Activated CD4-positive, alpha-beta memory T cell treated with anti-CD3 and anti-CD28 coated beads for 36 hours (primary cell): Measurements from ENCODE around the gene LRRC8C. TPM values are rescaled to one million over a fixed set of nuclear protein-coding genes. Genes with fewer than 3 reads are reported as not detected.

Experiments used
- CTCF ChIA-PET: fragments of 350-600 bp; sonication (Branson Sonifier 250); formaldehyde crosslinking; loops from one replicate; lab custom pipeline; 2021; ENCODE audit warnings: antibody characterized with exemption, inconsistent platforms; lab: Charles Lee
- POLR2A ChIA-PET: fragments of 350-600 bp; sonication (Branson Sonifier 250); formaldehyde crosslinking; loops from one replicate; lab custom pipeline; 2021; ENCODE audit warnings: antibody characterized with exemption; lab: Charles Lee
- DNase-seq: peaks from one replicate; pipeline ENCODE4 v3.0.0-alpha.2; 2020
- H3K27ac Mint-ChIP-seq: one replicate; pipeline ENCODE4 v1.8.0; 2021; ENCODE audit warnings: mixed read lengths
- H3K27me3 Mint-ChIP-seq: one replicate; pipeline ENCODE4 v1.8.0; 2021; ENCODE audit warnings: mixed read lengths
- H3K36me3 Mint-ChIP-seq: one replicate; pipeline ENCODE4 v1.8.0; 2021; ENCODE audit warnings: mixed read lengths
- H3K4me1 Mint-ChIP-seq: one replicate; pipeline ENCODE4 v1.8.0; 2021; ENCODE audit warnings: low read depth, mixed read lengths
- H3K4me3 Mint-ChIP-seq: one replicate; pipeline ENCODE4 v1.8.0; 2021; ENCODE audit warnings: mild to moderate bottlenecking, mixed read lengths
- H3K9me3 Mint-ChIP-seq: one replicate; pipeline ENCODE4 v1.8.0; 2021; ENCODE audit warnings: mixed read lengths
- intact Hi-C: fragments of 100-400 bp; cut with micrococcal nuclease; formaldehyde crosslinking; loops from one replicate; pipeline ENCODE4 v1.15.1; 2023
- total RNA-seq, 2 experiments: library from RNA; stranded (reverse); gene quantifications; one replicate each; pipeline ENCODE4 v1.2.3, GENCODE V29; 2021

Gene LRRC8C
- total RNA-seq, 2 experiments from 2014 or later: 36.4 to 40.4 TPM

GRCh38 chr1:89670711-89671110 lies 37.8 kb downstream of the LRRC8C start:
- peak overlapping the region; percentile 18 for H3K4me3 Mint-ChIP-seq
- peaks cover 13% of the 10 kb centered on the region for H3K36me3 Mint-ChIP-seq
- ChIA-PET POLR2A (interaction anchor here (1.1 to 1.6 kb wide), 4 partner anchors 9 to 93 kb away, joined by 4 to 5 read pairs (median 4); no protein-coding TSS in a partner anchor), CTCF (interaction anchor here (1.0 to 2.7 kb wide), 10 partner anchors 9 to 187 kb away, joined by 3 to 13 read pairs (median 4); no protein-coding TSS in a partner anchor)
- H3K27ac Mint-ChIP-seq: peak overlapping the region; percentile 69
- no peak for DNase-seq
- no peaks in the 10 kb centered on the region for H3K9me3 Mint-ChIP-seq
- intact Hi-C loops: loop anchor here (1.0 to 5.0 kb wide), 2 partner anchors 49 to 148 kb away; partner anchors contain the start of gene LRRC8B
- no peaks in the 10 kb centered on the region for H3K27me3 Mint-ChIP-seq
- peaks cover 96% of the 10 kb centered on the region for H3K4me1 Mint-ChIP-seq

- ChIA-PET CTCF (interaction anchor here (0.6 to 2.7 kb wide), 9 partner anchors 18 to 505 kb away, joined by 3 to 13 read pairs (median 6); no protein-coding TSS in a partner anchor), POLR2A (no interaction called here)
- DNase-seq: no peak
- H3K4me3 Mint-ChIP-seq: no peak overlapping the region
- H3K27me3 Mint-ChIP-seq: no peaks in the 10 kb centered on the region
- H3K36me3 Mint-ChIP-seq: peaks cover 16% of the 10 kb centered on the region
- peak overlapping the region; percentile 69 for H3K27ac Mint-ChIP-seq
- H3K4me1 Mint-ChIP-seq: peaks cover 94% of the 10 kb centered on the region
- intact Hi-C loops: loop anchor here (1.0 to 5.0 kb wide), 2 partner anchors 36 to 150 kb away; partner anchors contain the start of gene LRRC8B
- H3K9me3 Mint-ChIP-seq: no peaks in the 10 kb centered on the region
Observed at GRCh38 chr1:89671775-89672488, 39.0 kb downstream of the LRRC8C start.

- Mint-ChIP-seq H3K27me3 (no peaks in the 10 kb centered on the region), H3K4me3 (no peak overlapping the region), H3K27ac (peak overlapping the region; percentile 69), H3K9me3 (no peaks in the 10 kb centered on the region), H3K36me3 (peaks cover 18% of the 10 kb centered on the region), H3K4me1 (peaks cover 94% of the 10 kb centered on the region)
- POLR2A ChIA-PET: no interaction called here
- DNase-seq: no peak
- CTCF ChIA-PET: interaction anchor here (0.6 to 2.7 kb wide), 6 partner anchors 17 to 189 kb away, joined by 3 to 9 read pairs (median 4); no protein-coding TSS in a partner anchor
- intact Hi-C loops: loop anchor here (1.0 to 5.0 kb wide), 2 partner anchors 36 to 150 kb away; partner anchors contain the start of gene LRRC8B
Observed at GRCh38 chr1:89672489-89673183, 39.7 kb downstream of the LRRC8C start.

GRCh38 chr1:89673251-89673650 lies 40.3 kb downstream of the LRRC8C start:
- intact Hi-C loops: loop anchor here (5.0 kb wide), 1 partner anchor 151 kb away; the partner anchor contains the start of gene LRRC8B
- CTCF ChIA-PET: interaction anchor here (1.6 to 2.0 kb wide), 2 partner anchors 43 to 89 kb away, joined by 7 read pairs; no protein-coding TSS in a partner anchor
- Mint-ChIP-seq H3K4me3 (no peak overlapping the region), H3K27me3 (no peaks in the 10 kb centered on the region), H3K27ac (peak overlapping the region; percentile 60), H3K9me3 (no peaks in the 10 kb centered on the region), H3K4me1 (peaks cover 94% of the 10 kb centered on the region), H3K36me3 (peaks cover 18% of the 10 kb centered on the region)
- POLR2A ChIA-PET: no interaction called here
- DNase-seq: no peak

GRCh38 chr1:89675677-89676076 lies 42.8 kb downstream of the LRRC8C start:
- H3K4me3 Mint-ChIP-seq: no peak overlapping the region
- peaks cover 2% of the 10 kb centered on the region for H3K9me3 Mint-ChIP-seq
- ChIA-PET CTCF (interaction anchor here (1.0 to 3.6 kb wide), 7 partner anchors 20 to 87 kb away, joined by 3 to 23 read pairs (median 4); no protein-coding TSS in a partner anchor), POLR2A (interaction anchor here (1.0 to 2.1 kb wide), 5 partner anchors 10 to 44 kb away, joined by 3 to 10 read pairs (median 5); no protein-coding TSS in a partner anchor)
- peaks cover 32% of the 10 kb centered on the region for H3K36me3 Mint-ChIP-seq
- peak overlapping the region; percentile 83 for H3K27ac Mint-ChIP-seq
- intact Hi-C loops: loop anchor here (1.0 to 2.0 kb wide), 3 partner anchors 11 to 73 kb away; no protein-coding TSS in a partner anchor
- H3K4me1 Mint-ChIP-seq: peaks cover 86% of the 10 kb centered on the region
- H3K27me3 Mint-ChIP-seq: no peaks in the 10 kb centered on the region
- no peak for DNase-seq

GRCh38 chr1:89681045-89681729 lies 48.3 kb downstream of the LRRC8C start:
- intact Hi-C loops: no loop called here
- no peak overlapping the region for H3K4me3 Mint-ChIP-seq
- POLR2A ChIA-PET: no interaction called here

GRCh38 chr1:89682611-89683010 lies 49.7 kb downstream of the LRRC8C start:
- Mint-ChIP-seq H3K4me1 (peaks cover 59% of the 10 kb centered on the region), H3K27me3 (no peaks in the 10 kb centered on the region), H3K9me3 (peaks cover 8% of the 10 kb centered on the region), H3K27ac (peak overlapping the region; percentile 47), H3K36me3 (peaks cover 57% of the 10 kb centered on the region), H3K4me3 (no peak overlapping the region)
- POLR2A ChIA-PET: no interaction called here
- CTCF ChIA-PET: interaction anchor here (1.2 kb wide), 1 partner anchor 13 kb away, joined by 3 read pairs; no protein-coding TSS in a partner anchor
- no peak for DNase-seq
- intact Hi-C loops: no loop called here

More at GRCh38 chr1:89681045-89681729, 48.3 kb downstream of the LRRC8C start:
- Mint-ChIP-seq H3K9me3 (peaks cover 8% of the 10 kb centered on the region), H3K27ac (peak overlapping the region; percentile 26), H3K36me3 (peaks cover 48% of the 10 kb centered on the region), H3K27me3 (no peaks in the 10 kb centered on the region), H3K4me1 (peaks cover 59% of the 10 kb centered on the region)
- DNase-seq: no peak
- CTCF ChIA-PET: no interaction called here

- Mint-ChIP-seq H3K4me3 (no peak overlapping the region), H3K9me3 (peaks cover 6% of the 10 kb centered on the region), H3K36me3 (peaks cover 69% of the 10 kb centered on the region), H3K27me3 (no peaks in the 10 kb centered on the region), H3K27ac (peak overlapping the region; percentile 88), H3K4me1 (peaks cover 61% of the 10 kb centered on the region)
- intact Hi-C loops: loop anchor here (5.0 kb wide), 3 partner anchors 33 to 203 kb away; no protein-coding TSS in a partner anchor
- ChIA-PET CTCF (interaction anchor here (0.8 to 1.6 kb wide), 2 partner anchors 12 to 78 kb away, joined by 3 to 4 read pairs; no protein-coding TSS in a partner anchor), POLR2A (interaction anchor here (0.7 to 2.4 kb wide), 3 partner anchors 10 to 43 kb away, joined by 3 to 10 read pairs (median 3); no protein-coding TSS in a partner anchor)
- no peak for DNase-seq
Observed at GRCh38 chr1:89685461-89685860, 52.5 kb downstream of the LRRC8C start.

- H3K4me3 Mint-ChIP-seq: no peak overlapping the region
- H3K9me3 Mint-ChIP-seq: no peaks in the 10 kb centered on the region
- no peaks in the 10 kb centered on the region for H3K27me3 Mint-ChIP-seq
- DNase-seq: peak; percentile 31
- H3K27ac Mint-ChIP-seq: peak overlapping the region; percentile 88
- CTCF ChIA-PET: interaction anchor here (0.6 to 1.7 kb wide), 5 partner anchors 10 to 76 kb away, joined by 3 to 5 read pairs (median 4); no protein-coding TSS in a partner anchor
- POLR2A ChIA-PET: interaction anchor here (0.9 to 2.4 kb wide), 2 partner anchors 11 to 33 kb away, joined by 3 to 10 read pairs; no protein-coding TSS in a partner anchor
- intact Hi-C loops: loop anchor here (1.0 to 5.0 kb wide), 4 partner anchors 11 to 204 kb away; no protein-coding TSS in a partner anchor
- H3K36me3 Mint-ChIP-seq: peaks cover 65% of the 10 kb centered on the region
- peaks cover 67% of the 10 kb centered on the region for H3K4me1 Mint-ChIP-seq
Observed at GRCh38 chr1:89686520-89686919, 53.6 kb downstream of the LRRC8C start.

- Mint-ChIP-seq H3K4me1 (peaks cover 74% of the 10 kb centered on the region), H3K4me3 (no peak overlapping the region), H3K27me3 (no peaks in the 10 kb centered on the region), H3K27ac (peak overlapping the region; percentile 88), H3K36me3 (peaks cover 63% of the 10 kb centered on the region), H3K9me3 (no peaks in the 10 kb centered on the region)
- no peak for DNase-seq
- CTCF ChIA-PET: interaction anchor here (1.1 to 1.7 kb wide), 2 partner anchors 9 to 76 kb away, joined by 4 to 5 read pairs; no protein-coding TSS in a partner anchor
- intact Hi-C loops: loop anchor here (1.0 to 5.0 kb wide), 4 partner anchors 8 to 205 kb away; no protein-coding TSS in a partner anchor
- POLR2A ChIA-PET: interaction anchor here (1.6 to 2.4 kb wide), 2 partner anchors 32 to 76 kb away, joined by 5 to 10 read pairs; no protein-coding TSS in a partner anchor
Observed at GRCh38 chr1:89687254-89687653, 54.3 kb downstream of the LRRC8C start.
